ENCODE measurements around the gene PRIM1. TPM values are rescaled to one million over a fixed set of nuclear protein-coding genes. Genes with fewer than 3 reads are reported as not detected.
A peak's percentile ranks its signal among the peaks of the same experiment; 100 is the strongest.

The PRIM1 gene
- total and polyA plus RNA-seq, 2 of the 4 experiments (the other 2 are of a cell fraction): 8.6 to 12.0 TPM

GRCh38 chr12:56720731-56721151, 31.4 kb downstream of the PRIM1 start:
- Histone ChIP-seq H3K18ac (ENCODE audit: low read depth, low read length) (no peak overlapping the region), H3K79me1 (ENCODE audit: low read depth in 1 of 2, low read length in 2 of 2) (peaks cover 0 to 65% of the 10 kb centered on the region in 2 experiments), H2BK5ac (ENCODE audit: low read depth, low read length, poor library complexity, severe bottlenecking) (no peak overlapping the region), H3K27ac (ENCODE audit: insufficient read depth, low read length) (no peak overlapping the region), H3K4me1 (ENCODE audit: control insufficient read depth, insufficient read depth, low read length) (peaks cover 10% of the 10 kb centered on the region), H3K4me3 (ENCODE audit: insufficient read depth, low read depth, low read length) (no peak overlapping the region), H3K14ac (replicated peaks; ENCODE audit: low read depth, low read length) (no peak overlapping the region), H3K4me2 (ENCODE audit: low read depth, low read length) (no peak overlapping the region), H3K9ac (ENCODE audit: low read depth, low read length) (no peak overlapping the region), H2BK15ac (ENCODE audit: low read depth, low read length) (no peak overlapping the region), H2AFZ (replicated peaks; ENCODE audit: low read length, poor library complexity) (no peak overlapping the region), H2AK5ac (ENCODE audit: low read depth, low read length) (no peak overlapping the region), H4K91ac (ENCODE audit: insufficient read depth, low read depth, low read length) (no peak overlapping the region), H3K27me3 (ENCODE audit: control insufficient read depth, insufficient read depth, low read length) (no peaks in the 10 kb centered on the region), H2AK9ac (replicated peaks; ENCODE audit: low read depth, low read length, poor library complexity) (no peak overlapping the region), H2BK120ac (ENCODE audit: low read depth, low read length) (no peak overlapping the region), H3K4ac (ENCODE audit: low read depth, low read length) (no peak overlapping the region), H3K9me3 (ENCODE audit: control insufficient read depth, insufficient read depth, low read length) (no peaks in the 10 kb centered on the region), H3K36me3 (ENCODE audit: control insufficient read depth, insufficient read depth, low read length) (peaks cover 41% of the 10 kb centered on the region), H4K20me1 (ENCODE audit: insufficient read depth, low read length) (peaks cover 79% of the 10 kb centered on the region), H3K23ac (ENCODE audit: low read depth, low read length) (0 out of 2 replicates have a peak overlapping the region, but pooled peaks have one; percentile 17), H4K8ac (ENCODE audit: low read depth in 2 of 2, low read length in 2 of 2) (no peak overlapping the region), H2BK20ac (ENCODE audit: low read depth, low read length) (no peak overlapping the region), H3K9me1 (ENCODE audit: insufficient read depth, low read length) (peaks cover 34% of the 10 kb centered on the region), H4K5ac (ENCODE audit: low read depth, low read length) (no peak overlapping the region), H3K56ac (ENCODE audit: extremely low read depth, insufficient read depth, low read length) (no peak overlapping the region)
- in situ Hi-C loops (cut with MboI; ENCODE audit: low sequenced_read_pairs) (no loop called here), intact Hi-C loops (cut with micrococcal nuclease) (no loop called here), dilution Hi-C loops (cut with HindIII; ENCODE audit: low sequenced_read_pairs, unreplicated experiment) (no loop called here)
- no TSS peak for BruUV-seq (replicated peaks)
- 100% methylated on average over 1 of the region's 1 CpG; no CpG with 5 or more reads in 1 of the 2 experiments for WGBS, 2 experiments (ENCODE audit: extremely low coverage in 2 of 2, insufficient read length in 1 of 2)
- TF ChIP-seq, protein P1, sequence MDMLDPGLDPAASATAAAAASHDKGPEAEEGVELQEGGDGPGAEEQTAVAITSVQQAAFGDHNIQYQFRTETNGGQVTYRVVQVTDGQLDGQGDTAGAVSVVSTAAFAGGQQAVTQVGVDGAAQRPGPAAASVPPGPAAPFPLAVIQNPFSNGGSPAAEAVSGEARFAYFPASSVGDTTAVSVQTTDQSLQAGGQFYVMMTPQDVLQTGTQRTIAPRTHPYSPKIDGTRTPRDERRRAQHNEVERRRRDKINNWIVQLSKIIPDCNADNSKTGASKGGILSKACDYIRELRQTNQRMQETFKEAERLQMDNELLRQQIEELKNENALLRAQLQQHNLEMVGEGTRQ (IDR thresholded peaks at IDR 0.05; ENCODE audit: low read depth, low read length): no peak
- TF ChIP-seq MAFK (IDR thresholded peaks at IDR 0.05; ENCODE audit: low read depth, low read length): no peak
- no peak for TF ChIP-seq POLR2A (IDR thresholded peaks at IDR 0.05; ENCODE audit: low read depth, low read length)
- no peak for TF ChIP-seq SMC3 (IDR thresholded peaks at IDR 0.05; ENCODE audit: low read depth, low read length)
- TF ChIP-seq, protein P2, sequence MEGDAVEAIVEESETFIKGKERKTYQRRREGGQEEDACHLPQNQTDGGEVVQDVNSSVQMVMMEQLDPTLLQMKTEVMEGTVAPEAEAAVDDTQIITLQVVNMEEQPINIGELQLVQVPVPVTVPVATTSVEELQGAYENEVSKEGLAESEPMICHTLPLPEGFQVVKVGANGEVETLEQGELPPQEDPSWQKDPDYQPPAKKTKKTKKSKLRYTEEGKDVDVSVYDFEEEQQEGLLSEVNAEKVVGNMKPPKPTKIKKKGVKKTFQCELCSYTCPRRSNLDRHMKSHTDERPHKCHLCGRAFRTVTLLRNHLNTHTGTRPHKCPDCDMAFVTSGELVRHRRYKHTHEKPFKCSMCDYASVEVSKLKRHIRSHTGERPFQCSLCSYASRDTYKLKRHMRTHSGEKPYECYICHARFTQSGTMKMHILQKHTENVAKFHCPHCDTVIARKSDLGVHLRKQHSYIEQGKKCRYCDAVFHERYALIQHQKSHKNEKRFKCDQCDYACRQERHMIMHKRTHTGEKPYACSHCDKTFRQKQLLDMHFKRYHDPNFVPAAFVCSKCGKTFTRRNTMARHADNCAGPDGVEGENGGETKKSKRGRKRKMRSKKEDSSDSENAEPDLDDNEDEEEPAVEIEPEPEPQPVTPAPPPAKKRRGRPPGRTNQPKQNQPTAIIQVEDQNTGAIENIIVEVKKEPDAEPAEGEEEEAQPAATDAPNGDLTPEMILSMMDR (conservative IDR thresholded peaks at IDR 0.05; ENCODE audit: low read depth, low read length): no peak
- no peak for TF ChIP-seq RCOR1 (IDR thresholded peaks at IDR 0.05; ENCODE audit: insufficient replicate concordance, low read length)
- no peak for TF ChIP-seq RAD21 (IDR thresholded peaks at IDR 0.05; ENCODE audit: low read length)
- TF ChIP-seq NFE2L2 (IDR thresholded peaks at IDR 0.05; ENCODE audit: low read depth, low read length): no peak
- TF ChIP-seq BHLHE40 (IDR thresholded peaks at IDR 0.05; ENCODE audit: low read depth, low read length): no peak
- no peak for TF ChIP-seq CEBPB (IDR thresholded peaks at IDR 0.05; ENCODE audit: low read depth, low read length)
- no peak for TF ChIP-seq MXI1 (IDR thresholded peaks at IDR 0.05; ENCODE audit: borderline replicate concordance, low read depth, low read length)
- TF ChIP-seq, protein P3, sequence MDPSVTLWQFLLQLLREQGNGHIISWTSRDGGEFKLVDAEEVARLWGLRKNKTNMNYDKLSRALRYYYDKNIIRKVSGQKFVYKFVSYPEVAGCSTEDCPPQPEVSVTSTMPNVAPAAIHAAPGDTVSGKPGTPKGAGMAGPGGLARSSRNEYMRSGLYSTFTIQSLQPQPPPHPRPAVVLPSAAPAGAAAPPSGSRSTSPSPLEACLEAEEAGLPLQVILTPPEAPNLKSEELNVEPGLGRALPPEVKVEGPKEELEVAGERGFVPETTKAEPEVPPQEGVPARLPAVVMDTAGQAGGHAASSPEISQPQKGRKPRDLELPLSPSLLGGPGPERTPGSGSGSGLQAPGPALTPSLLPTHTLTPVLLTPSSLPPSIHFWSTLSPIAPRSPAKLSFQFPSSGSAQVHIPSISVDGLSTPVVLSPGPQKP (IDR thresholded peaks at IDR 0.05; ENCODE audit: borderline replicate concordance, low read depth, low read length): no peak
- ATAC-seq (ENCODE audit: low read depth) (no peak), DNase-seq (no peak)
- ChIA-PET POLR2A (ENCODE audit: unreplicated experiment) (interaction anchor here (0.5 to 0.6 kb wide), 2 partner anchors 11 to 104 kb away, joined by 3 to 4 read pairs; no protein-coding TSS in a partner anchor), CTCF (no interaction called here)

All from IMR-90 (cell line).